Osteoblast (primary cell): ENCODE results near the gene IL4I1. TPM values are rescaled to one million over a fixed set of nuclear protein-coding genes. Genes with fewer than 3 reads are reported as not detected.

Experiments used
- DNase-seq: peaks from one replicate; pipeline ENCODE4 v3.0.0; 2011; ENCODE audit warnings: low spot score, mixed read lengths; ENCODE audit not compliant: insufficient read length; ENCODE audit errors: missing footprints
- H2AFZ ChIP-seq: 2 replicates; pipeline ENCODE4 v1.6.0; 2011; ENCODE audit warnings: mild to moderate bottlenecking, low read length
- H3K27ac ChIP-seq: 2 replicates; pipeline ENCODE4 v1.5.1; 2011; ENCODE audit warnings: mild to moderate bottlenecking, low read depth, low read length, moderate library complexity
- H3K27me3 ChIP-seq: 2 replicates; pipeline ENCODE4 v1.6.0; 2012; ENCODE audit warnings: mild to moderate bottlenecking, control low read depth, inconsistent platforms, low read length, moderate library complexity; ENCODE audit not compliant: insufficient read depth
- H3K36me3 ChIP-seq: 2 replicates; pipeline ENCODE4 v1.5.1; 2011; ENCODE audit warnings: mild to moderate bottlenecking, low read length, control low read depth, moderate library complexity; ENCODE audit not compliant: insufficient read depth
- H3K4me1 ChIP-seq: 2 replicates; pipeline ENCODE4 v1.5.1; 2011; ENCODE audit warnings: mild to moderate bottlenecking, low read length, control low read depth, moderate library complexity; ENCODE audit not compliant: insufficient read depth
- H3K4me2 ChIP-seq: 2 replicates; pipeline ENCODE4 v1.6.0; 2011; ENCODE audit warnings: mild to moderate bottlenecking, low read length; ENCODE audit not compliant: insufficient read depth
- H3K4me3 ChIP-seq: fragments of 200-600 bp; sonication (generic); 3 replicates; pipeline ENCODE4 v1.5.1; 2012; ENCODE audit warnings: mild to moderate bottlenecking, low read length, inconsistent platforms; ENCODE audit not compliant: insufficient read depth
- H3K79me2 ChIP-seq: 2 replicates; pipeline ENCODE4 v1.6.0; 2012; ENCODE audit warnings: mild to moderate bottlenecking, low read length, control low read depth, inconsistent platforms; ENCODE audit not compliant: insufficient read depth
- H3K9me3 ChIP-seq: 2 replicates; pipeline ENCODE4 v1.5.1; 2011; ENCODE audit warnings: low read depth, low read length, control low read depth
- H4K20me1 ChIP-seq: 2 replicates; pipeline ENCODE4 v1.6.0; 2012; ENCODE audit warnings: mild to moderate bottlenecking, low read length, control low read depth; ENCODE audit not compliant: insufficient read depth
- CTCF ChIP-seq: IDR thresholded peaks from 2 replicates; pipeline ENCODE4 v1.5.1; 2011; ENCODE audit warnings: mild to moderate bottlenecking, low read depth, low read length, moderate library complexity; ENCODE audit errors: extremely low read depth
- total RNA-seq: library from RNA; depleted of rRNA; stranded (reverse); fragments of >200 nt; gene quantifications from 2 replicates; pipeline ENCODE4 v1.2.3, GENCODE V29; 2012

Gene IL4I1
- total RNA-seq, 1 donor, result 1.4 TPM

DNA sequence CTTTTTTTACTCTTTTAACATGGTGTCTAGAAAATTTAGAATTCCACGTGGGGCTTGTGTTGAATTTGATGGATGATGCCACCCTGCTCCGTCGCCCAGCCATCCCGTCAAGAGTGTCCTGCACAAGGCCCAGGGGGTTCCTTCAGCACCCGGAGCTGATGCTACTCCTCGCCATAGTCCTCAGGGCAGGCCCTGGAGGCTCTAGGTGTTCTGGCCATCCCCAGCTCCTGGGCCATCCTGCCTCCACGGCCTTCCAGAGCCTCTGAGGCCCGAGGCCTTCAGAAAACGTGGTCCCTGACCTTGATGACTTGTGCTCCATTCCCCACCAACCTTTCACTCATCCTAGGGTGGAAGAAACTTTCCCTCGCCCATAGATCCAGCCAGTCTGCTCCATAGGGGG is 22.9 kb downstream of the IL4I1 start:
- H3K4me2 ChIP-seq, result no peak overlapping the region
- H4K20me1 ChIP-seq, result peaks cover 4% of the 10 kb centered on the region
- H3K9me3 ChIP-seq, result no peaks in the 10 kb centered on the region
- peaks cover 13% of the 10 kb centered on the region for H3K36me3 ChIP-seq
- DNase-seq, result no peak
- H3K27me3 ChIP-seq, result no peaks in the 10 kb centered on the region
- H3K79me2 ChIP-seq, result peaks cover 62% of the 10 kb centered on the region
- no peak overlapping the region for H2AFZ ChIP-seq
- no peak overlapping the region for H3K4me3 ChIP-seq
- peaks cover 31% of the 10 kb centered on the region for H3K4me1 ChIP-seq
- TF ChIP-seq CTCF, result no peak
- H3K27ac ChIP-seq, result no peak overlapping the region

DNA sequence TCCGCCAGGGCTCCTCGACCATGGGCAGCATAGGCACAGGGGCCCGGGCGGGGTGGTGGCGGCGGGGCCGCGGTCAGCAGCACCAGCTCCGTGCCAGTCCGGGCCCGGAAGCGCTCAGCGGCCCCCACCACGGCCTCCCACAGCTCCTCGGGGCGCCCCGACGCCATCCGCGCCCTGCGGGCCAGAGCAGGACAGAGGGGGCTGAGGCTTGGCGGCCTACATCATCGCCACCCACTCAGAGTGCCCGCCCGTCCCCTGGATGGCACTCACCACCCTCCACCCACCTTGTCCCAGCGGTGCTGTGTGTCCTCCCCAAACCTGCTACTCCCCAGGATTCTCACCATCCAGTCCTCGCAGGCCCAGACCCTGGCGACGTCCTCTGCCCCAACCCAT is 23.6 kb downstream of the IL4I1 start:
- DNase-seq, result no peak
- no peak overlapping the region for H2AFZ ChIP-seq

GRCh38 chr19:49872245-49873128 is 24.2 kb downstream of the IL4I1 start:
- Histone ChIP-seq H3K4me1 (peaks cover 32% of the 10 kb centered on the region), H3K79me2 (peaks cover 56% of the 10 kb centered on the region), H3K36me3 (peaks cover 13% of the 10 kb centered on the region), H3K27ac (no peak overlapping the region), H3K4me2 (no peak overlapping the region), H4K20me1 (no peaks in the 10 kb centered on the region), H3K27me3 (no peaks in the 10 kb centered on the region), H3K9me3 (no peaks in the 10 kb centered on the region), H3K4me3 (no peak overlapping the region), H2AFZ (no peak overlapping the region)
- no peak for TF ChIP-seq CTCF
- DNase-seq, result no peak

More for the DNA sequence above, 23.6 kb downstream of the IL4I1 start:
- no peak overlapping the region for H3K27ac ChIP-seq
- H3K4me2 ChIP-seq, result no peak overlapping the region
- H4K20me1 ChIP-seq, result no peaks in the 10 kb centered on the region
- peaks cover 58% of the 10 kb centered on the region for H3K79me2 ChIP-seq
- H3K27me3 ChIP-seq, result no peaks in the 10 kb centered on the region
- peaks cover 30% of the 10 kb centered on the region for H3K4me1 ChIP-seq
- no peak overlapping the region for H3K4me3 ChIP-seq
- peaks cover 13% of the 10 kb centered on the region for H3K36me3 ChIP-seq
- H3K9me3 ChIP-seq, result no peaks in the 10 kb centered on the region
- TF ChIP-seq CTCF, result no peak

GRCh38 chr19:49871349-49871985 is 25.2 kb downstream of the IL4I1 start:
- no peak for DNase-seq
- TF ChIP-seq CTCF, result no peak
- no peaks in the 10 kb centered on the region for H3K27me3 ChIP-seq

More at GRCh38 chr19:49871349-49871985, 25.2 kb downstream of the IL4I1 start:
- Histone ChIP-seq H3K4me3 (no peak overlapping the region), H3K27ac (no peak overlapping the region), H4K20me1 (peaks cover 2% of the 10 kb centered on the region), H3K9me3 (no peaks in the 10 kb centered on the region), H3K79me2 (peaks cover 61% of the 10 kb centered on the region), H3K36me3 (peaks cover 13% of the 10 kb centered on the region), H3K4me1 (peaks cover 36% of the 10 kb centered on the region), H3K4me2 (no peak overlapping the region), H2AFZ (no peak overlapping the region)
